Heart right ventricle (tissue), 16 donors: ENCODE data around the gene LRPPRC. TPM values are rescaled to one million over a fixed set of nuclear protein-coding genes. Genes with fewer than 3 reads are reported as not detected.

ENCODE experiments used
- ATAC-seq, 8 donors: fragments of 200-7000 bp; cut with Tn5 transposase; one replicate each; pipeline ENCODE4 v1.9.1; 2020; ENCODE audit warnings: mild to moderate bottlenecking in 8 of 8, moderate library complexity in 8 of 8, moderate number of reproducible peaks in 1 of 8
- DNase-seq, 2 donors: peaks; one replicate each; pipeline ENCODE4 v3.0.0-alpha.2; 2020
- H3K27ac ChIP-seq, 10 donors: fragments of 200-600 bp; sonication (generic) in 2 of 10; one replicate each; pipeline versions ENCODE4 v1.5.0 to v1.8.0; 2020 to 2022; ENCODE audit warnings: mild to moderate bottlenecking in 3 of 10
- H3K27me3 ChIP-seq, 7 donors: fragments of 200-600 bp; one replicate each; pipeline ENCODE4 v1.8.0; 2021 to 2022; ENCODE audit warnings: mild to moderate bottlenecking in 2 of 7
- H3K36me3 ChIP-seq, 9 donors: fragments of 200-600 bp; sonication (generic) in 1 of 9; one replicate each; pipeline versions ENCODE4 v1.5.0 to v1.8.0; 2020 to 2022; ENCODE audit warnings: mild to moderate bottlenecking in 2 of 9
- H3K4me1 ChIP-seq, 9 donors: fragments of 200-600 bp; sonication (generic) in 1 of 9; one replicate each; pipeline versions ENCODE4 v1.5.0 to v1.8.0; 2020 to 2022; ENCODE audit warnings: mild to moderate bottlenecking in 4 of 9
- H3K4me3 ChIP-seq, 10 donors: fragments of 200-600 bp; sonication (generic) in 2 of 10; one replicate each; pipeline versions ENCODE4 v1.5.0 to v1.8.0; 2020 to 2022; ENCODE audit warnings: mild to moderate bottlenecking in 7 of 10, moderate library complexity in 2 of 10
- H3K9me3 ChIP-seq, 11 donors: fragments of 200-600 bp in 10 of 11; sonication (generic) in 2 of 11; one replicate each; pipeline versions ENCODE4 v1.5.0 to v1.8.0; 2013 to 2022; ENCODE audit warnings: mild to moderate bottlenecking in 2 of 11, control low read depth in 1 of 11, moderate library complexity in 1 of 11
- WGBS, 2 donors: extraction: QIAGEN DNeasy Blood & Tissue Kit; methylation state at CpG; one replicate each; pipeline ENCODE4 v1.1.7; 2013; ENCODE audit warnings: inconsistent platforms in 1 of 2; 5-methylcytosine and 5-hydroxymethylcytosine counted together
- intact Hi-C, 10 donors: fragments of 100-400 bp; cut with DNase I; formaldehyde crosslinking; loops; one replicate each; pipeline versions ENCODE4 v1.11.1 to v1.14.2; 2022
- polyA plus RNA-seq, 2 donors: library from polyadenylated mRNA; stranded (reverse); fragments of 200-250 nt; gene quantifications; one replicate each; pipeline ENCODE4 v1.2.3, GENCODE V29; 2013
- total RNA-seq, 10 donors: library from RNA; stranded (reverse); fragmentation: NEBNext Ultra II Directional in 3 of 10; extraction: Animal tissue kit (Norgen Biotek cat#: 25700) in 3 of 10; gene quantifications; one replicate each; pipeline versions ENCODE4 v1.2.1 to v1.2.4, GENCODE V29; 2021 to 2023
- TF ChIP-seq, protein P1 (sequence below), 9 donors: fragments of 200-600 bp; sonication (generic) in 2 of 9; IDR thresholded peaks; one replicate each; pipeline versions ENCODE4 v1.5.0 to v1.8.0; 2021 to 2022; ENCODE audit warnings: antibody characterized with exemption in 9 of 9, mild to moderate bottlenecking in 5 of 9, moderate library complexity in 1 of 9
- donor health status: Arrhythmogenic right ventricular cardiomyopathy.
- donor health status: ischemic (EF 13 %, LVEDD 7.1; RV severe dilation, severe dysfunction).
- donor health status: healthy with polysubstance abuse.
- donor health status: DM: no; HTN: yes; CAD: no.
- donor health status: DM: no; HTN: no; CAD: no.
- donor health status: ischemic (EF 25% LVEDD 6.9; RV normal size, moderate dysfunction).
- donor health status: ischemic (EF 25% LVEDD 5.7; RV mildly dilated, moderate dysfunction).
- donor health status: healthy.
- donor health status: DM: yes; HTN: yes; CAD: no.
- donor health status: Ischemic cardiomyopathy.
- donor health status: ischemic (EF 35%, LVEDD 5.7; RV mildly dilated, moderate dysfunction).
- donor health status: nonischemic (EF 11% LVEDD 7.7; RV severe dilation, severe dysfunction).
- donor health status: DM: yes; HTN: yes; CAD: no.
- donor health status: PGD.
- donor health status: ischemic (EF 29% LVEDD 5.4; RV normal size, mild dysfunction).
- donor health status: nonischemic (EF 23%, LVEDD 6.1; RV moderate dilation, normal function).

Gene LRPPRC
- total and polyA plus RNA-seq, 12 donors: 26.1 to 123 (median 112) TPM

DNA sequence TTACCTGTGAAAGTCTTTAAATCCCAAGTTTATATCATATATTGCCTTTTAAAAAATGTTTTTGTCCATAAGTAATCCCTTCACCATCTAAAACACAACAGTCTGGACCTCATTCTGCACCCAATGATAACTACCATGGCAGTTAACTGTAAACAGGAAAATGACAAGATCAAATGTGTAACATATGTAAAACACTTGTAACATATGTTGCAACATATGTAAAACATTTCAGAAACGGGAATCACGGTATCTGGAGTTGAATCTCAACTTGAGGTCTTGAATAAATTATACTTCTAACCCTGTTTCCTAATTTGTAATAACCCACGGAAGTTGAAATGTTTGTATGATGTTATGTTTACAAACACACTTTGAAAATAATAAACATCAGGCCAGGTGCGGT, 6.2 kb downstream of the LRPPRC start:
- no peaks in the 10 kb centered on the region for H3K27me3 ChIP-seq
- TF ChIP-seq, protein P1, sequence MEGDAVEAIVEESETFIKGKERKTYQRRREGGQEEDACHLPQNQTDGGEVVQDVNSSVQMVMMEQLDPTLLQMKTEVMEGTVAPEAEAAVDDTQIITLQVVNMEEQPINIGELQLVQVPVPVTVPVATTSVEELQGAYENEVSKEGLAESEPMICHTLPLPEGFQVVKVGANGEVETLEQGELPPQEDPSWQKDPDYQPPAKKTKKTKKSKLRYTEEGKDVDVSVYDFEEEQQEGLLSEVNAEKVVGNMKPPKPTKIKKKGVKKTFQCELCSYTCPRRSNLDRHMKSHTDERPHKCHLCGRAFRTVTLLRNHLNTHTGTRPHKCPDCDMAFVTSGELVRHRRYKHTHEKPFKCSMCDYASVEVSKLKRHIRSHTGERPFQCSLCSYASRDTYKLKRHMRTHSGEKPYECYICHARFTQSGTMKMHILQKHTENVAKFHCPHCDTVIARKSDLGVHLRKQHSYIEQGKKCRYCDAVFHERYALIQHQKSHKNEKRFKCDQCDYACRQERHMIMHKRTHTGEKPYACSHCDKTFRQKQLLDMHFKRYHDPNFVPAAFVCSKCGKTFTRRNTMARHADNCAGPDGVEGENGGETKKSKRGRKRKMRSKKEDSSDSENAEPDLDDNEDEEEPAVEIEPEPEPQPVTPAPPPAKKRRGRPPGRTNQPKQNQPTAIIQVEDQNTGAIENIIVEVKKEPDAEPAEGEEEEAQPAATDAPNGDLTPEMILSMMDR (IDR thresholded peaks at IDR 0.05): no peak
- no peak for DNase-seq
- peaks cover 0 to 69% (median 0%) of the 10 kb centered on the region in 9 donors for H3K36me3 ChIP-seq
- H3K4me3 ChIP-seq: no peak overlapping the region
- H3K4me1 ChIP-seq: peaks cover 3 to 31% (median 16%) of the 10 kb centered on the region in 9 donors
- 92% methylated on average over 4 of the region's 4 CpGs for WGBS, 2 donors
- H3K27ac ChIP-seq: no peak overlapping the region
- no peak for ATAC-seq
- intact Hi-C loops: no loop called here
- no peaks in the 10 kb centered on the region for H3K9me3 ChIP-seq

DNA sequence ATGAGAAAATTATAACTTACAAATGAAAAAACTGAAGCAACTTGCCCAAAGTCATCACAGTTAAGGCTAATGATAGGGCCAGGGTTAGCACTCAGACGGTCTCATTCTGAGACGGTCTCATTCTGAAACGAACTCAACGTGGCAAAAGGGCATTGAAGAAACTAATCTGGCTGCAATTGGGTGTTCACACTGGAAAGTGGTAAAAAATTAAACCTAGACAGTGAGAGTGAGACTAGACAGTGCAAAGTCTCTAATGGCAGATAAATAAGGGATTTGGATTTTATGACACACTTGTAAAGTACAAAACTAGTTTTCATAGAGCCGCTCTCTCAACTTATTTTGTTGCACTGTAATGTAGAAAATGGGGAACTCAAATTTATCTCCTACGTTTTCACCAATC, 9.2 kb downstream of the LRPPRC start:
- peaks cover 0 to 52% (median 6%) of the 10 kb centered on the region in 9 donors for H3K36me3 ChIP-seq
- H3K4me1 ChIP-seq: peaks cover 0 to 14% (median 3%) of the 10 kb centered on the region in 9 donors
- no peak overlapping the region for H3K4me3 ChIP-seq
- intact Hi-C loops: no loop called here
- no peaks in the 10 kb centered on the region for H3K9me3 ChIP-seq
- 95 to 97% methylated on average over 6 of the region's 6 CpGs for WGBS, 2 donors
- H3K27ac ChIP-seq: no peak overlapping the region
- ATAC-seq (no peak), DNase-seq (no peak)
- H3K27me3 ChIP-seq: no peaks in the 10 kb centered on the region
- TF ChIP-seq, protein P1 (IDR thresholded peaks at IDR 0.05): no peak

DNA sequence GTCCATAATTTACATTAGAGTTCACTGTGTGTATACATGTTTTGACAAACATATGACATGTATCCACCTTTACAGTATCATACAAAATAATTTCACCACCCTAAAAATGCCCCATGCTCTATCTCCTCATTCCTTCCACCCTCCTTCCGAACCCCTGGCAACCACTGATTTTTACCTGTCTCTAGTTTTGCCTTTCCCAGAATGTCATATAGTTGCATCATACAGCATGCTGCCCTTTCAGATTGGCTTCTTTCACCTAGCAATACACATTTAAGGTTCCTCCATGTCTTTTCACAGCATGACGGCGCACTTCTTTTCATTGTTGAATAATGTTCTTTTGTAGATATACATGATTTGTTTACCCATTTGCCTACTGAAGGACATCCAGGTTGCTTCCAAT, 10.4 kb downstream of the LRPPRC start:
- Histone ChIP-seq H3K4me1 (peaks cover 0 to 12% (median 3%) of the 10 kb centered on the region in 9 donors), H3K36me3 (peaks cover 0 to 60% (median 9%) of the 10 kb centered on the region in 9 donors), H3K27me3 (no peaks in the 10 kb centered on the region), H3K4me3 (no peak overlapping the region), H3K27ac (no peak overlapping the region), H3K9me3 (no peaks in the 10 kb centered on the region)
- intact Hi-C loops: no loop called here
- 96 to 98% methylated on average over 3 of the region's 3 CpGs for WGBS, 2 donors
- ATAC-seq (no peak), DNase-seq (no peak)
- TF ChIP-seq, protein P1 (IDR thresholded peaks at IDR 0.05): no peak

DNA sequence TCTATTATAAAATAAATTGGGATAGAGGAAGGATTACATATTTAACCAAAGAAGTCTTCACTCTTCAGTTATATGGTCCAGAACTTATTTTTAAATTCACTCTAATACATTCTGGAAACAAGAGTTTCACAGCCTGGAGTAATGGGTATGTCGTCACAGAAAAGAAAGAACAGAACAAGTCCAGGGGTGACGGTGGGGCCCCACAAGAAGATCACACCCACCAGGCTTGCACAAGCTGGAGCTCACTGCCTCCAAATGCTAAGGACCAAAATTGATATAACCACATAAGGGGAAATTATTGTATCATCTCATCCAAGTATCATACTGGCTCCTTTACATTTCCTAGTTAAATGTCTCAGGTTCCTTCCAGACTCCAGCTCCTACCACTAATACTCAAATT, 11.3 kb downstream of the LRPPRC start:
- TF ChIP-seq, protein P1 (IDR thresholded peaks at IDR 0.05): no peak
- H3K9me3 ChIP-seq: no peaks in the 10 kb centered on the region
- H3K4me3 ChIP-seq: no peak overlapping the region
- no peak for DNase-seq
- H3K27me3 ChIP-seq: no peaks in the 10 kb centered on the region
- WGBS, 2 donors: 96 to 100% methylated on average over 2 of the region's 2 CpGs
- H3K27ac ChIP-seq: no peak overlapping the region
- peaks cover 0 to 12% (median 0%) of the 10 kb centered on the region in 9 donors for H3K4me1 ChIP-seq
- H3K36me3 ChIP-seq: peaks cover 0 to 60% (median 9%) of the 10 kb centered on the region in 9 donors
- ATAC-seq: no peak
- intact Hi-C loops: no loop called here
